H1 (cell line): ENCODE results near the gene AKR7A2. TPM values are rescaled to one million over a fixed set of nuclear protein-coding genes. Genes with fewer than 3 reads are reported as not detected.

ENCODE experiments used
- BACH1 ChIP-seq: IDR thresholded peaks from 2 replicates; pipeline ENCODE4 v1.6.1; 2012; ENCODE audit warnings: low read length, improper control_type of control experiment
- CTCF ChIP-seq, 3 experiments: IDR thresholded peaks; 1 replicate in 2 of 3; 2 replicates in 1 of 3; pipeline versions ENCODE4 v1.5.1 to v1.6.1; 2011; ENCODE audit warnings: low read length in 3 of 3, mild to moderate bottlenecking in 3 of 3, inconsistent platforms in 2 of 3, low read depth in 1 of 3, moderate library complexity in 1 of 3; ENCODE audit not compliant: insufficient read depth in 1 of 3; ENCODE audit errors: control extremely low read depth in 1 of 3
- RFX5 ChIP-seq: IDR thresholded peaks from 2 replicates; pipeline ENCODE4 v1.6.1; 2011; ENCODE audit warnings: low read depth, low read length, improper control_type of control experiment, borderline replicate concordance
- SP2 ChIP-seq: IDR thresholded peaks from 2 replicates; pipeline ENCODE4 v1.6.1; 2012; ENCODE audit warnings: mild to moderate bottlenecking, low read length, inconsistent platforms
- polyA plus RNA-seq, 7 experiments: library from polyadenylated mRNA; depleted of rRNA in 3 of 7; stranded (reverse) in 5 of 7; unstranded in 2 of 7; fragments of >200 nt in 5 of 7; fragments of 200-250 nt in 2 of 7; gene quantifications; 1 replicate in 5 of 7; 2 replicates in 1 of 7; 4 replicates in 1 of 7; pipeline versions ENCODE4 v1.2.1 to v1.2.3, GENCODE V29; 2011 to 2013; ENCODE audit warnings: missing spikeins in 2 of 7, mixed read lengths in 2 of 7
- total RNA-seq: library from RNA; stranded (reverse); fragmentation: NEBNext Ultra II Directional; extraction: Animal tissue kit (Norgen Biotek cat#: 25700); gene quantifications from 2 replicates; pipeline ENCODE4 v1.2.1, GENCODE V29; 2021

The AKR7A2 gene
- total and polyA plus RNA-seq, 2 of the 8 experiments (the other 6 are each of a cell fraction or from before 2014, with no cell fraction given): 32.0 to 48.3 TPM

DNA sequence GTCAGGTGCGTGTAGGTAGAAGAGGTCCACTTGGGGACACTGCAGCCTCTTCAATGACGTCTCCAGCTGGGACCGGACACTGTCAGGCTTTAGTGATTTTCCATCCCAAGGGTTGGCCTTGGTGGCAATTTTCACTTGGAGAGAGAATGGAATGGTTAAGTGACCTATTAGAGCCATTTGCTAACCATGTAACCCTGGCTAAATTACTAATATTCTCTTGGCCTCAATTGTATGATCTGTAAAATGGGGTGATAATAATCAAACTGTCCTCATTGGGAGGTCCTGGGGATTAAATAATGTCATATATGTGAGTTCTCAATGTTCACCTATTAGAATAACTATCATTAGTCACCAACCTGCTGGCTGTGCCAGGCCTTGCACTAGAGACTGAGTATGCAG lies 3.4 kb downstream of the AKR7A2 start (continued):
- TF ChIP-seq RFX5: no peak
- TF ChIP-seq BACH1: no peak
- TF ChIP-seq CTCF (IDR thresholded peaks at IDR 0.05; ENCODE audit: control extremely low read depth in 1 of 3, insufficient read depth in 1 of 3, low read depth in 1 of 3, low read length in 3 of 3): no peak
- TF ChIP-seq SP2: no peak
- TF ChIP-seq, all 59 proteins: peak for 0
